Measurements from ENCODE around the gene TMEM221.

The TMEM221 gene

DNA sequence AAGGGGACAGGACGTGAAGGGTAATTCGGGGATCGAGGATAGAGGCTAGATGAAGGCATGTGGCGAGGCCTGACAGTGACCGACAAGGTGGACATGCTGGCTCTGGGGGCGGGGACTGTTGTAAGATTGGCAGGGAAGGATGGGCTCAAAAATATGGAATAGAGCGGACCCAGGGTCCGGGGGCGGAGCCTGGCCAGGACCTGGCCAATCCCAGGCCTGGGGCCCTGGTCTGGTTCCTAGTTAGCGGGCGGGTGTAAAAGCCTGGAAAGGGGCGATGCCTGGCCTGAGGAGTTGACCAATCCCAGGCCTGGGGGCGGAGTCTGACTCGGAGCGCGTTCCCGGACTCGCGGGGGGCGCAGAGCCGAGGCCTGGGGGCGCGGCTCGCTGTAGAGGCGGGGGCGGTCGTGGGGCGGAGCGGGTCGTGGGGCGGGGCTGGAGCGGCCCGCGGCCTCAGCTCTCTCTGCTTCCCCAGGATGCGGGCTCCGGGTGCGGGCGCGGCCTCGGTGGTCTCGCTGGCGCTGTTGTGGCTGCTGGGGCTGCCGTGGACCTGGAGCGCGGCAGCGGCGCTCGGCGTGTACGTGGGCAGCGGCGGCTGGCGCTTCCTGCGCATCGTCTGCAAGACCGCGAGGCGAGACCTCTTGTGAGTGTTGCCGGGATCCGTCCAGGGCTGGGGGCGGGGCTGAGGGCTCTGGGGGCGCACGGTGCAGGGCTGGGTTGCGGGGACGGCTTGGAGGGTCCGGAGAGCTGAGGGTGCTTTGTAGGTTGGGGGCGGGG, 21.8 kb upstream of the TMEM221 start, which contains the start of gene SLC27A1:
TSS of gene SLC27A1 (plus strand) at position 457 of the 774 bp plus-strand sequence. CDS start at position 474, 17 bp downstream.
- H3K4me3 ChIP-seq (ENCODE audit: insufficient read length, low read depth), result peak within 1 kb of the TSS; percentile 72
- H3K27me3 ChIP-seq (ENCODE audit: insufficient read depth, insufficient read length), result peaks cover 17% of the 10 kb centered on the region
- peaks cover 10% of the 10 kb centered on the region for H3K4me1 ChIP-seq (ENCODE audit: insufficient read depth, insufficient read length)
- no peak for TF ChIP-seq YY1 (IDR thresholded peaks at IDR 0.05; ENCODE audit: insufficient read depth, insufficient read length)
- no peak for TF ChIP-seq ZNF274 (IDR thresholded peaks at IDR 0.05; ENCODE audit: low read depth, low read length)
- TF ChIP-seq SUZ12 (IDR thresholded peaks at IDR 0.05; ENCODE audit: extremely low read depth, insufficient read depth, insufficient read length), result no peak
- H3K36me3 ChIP-seq (ENCODE audit: insufficient read depth, insufficient read length, low read length), result no peaks in the 10 kb centered on the region
- peak; percentile 98 for DNase-seq (ENCODE audit: low read depth, low spot score)
- no peaks in the 10 kb centered on the region for H3K9me3 ChIP-seq (ENCODE audit: insufficient read depth, low read length)
- peak within 1 kb of the TSS; percentile 84 for H3K9ac ChIP-seq (ENCODE audit: insufficient read length, low read depth)

- peak; percentile 93 for DNase-seq (ENCODE audit: low read depth, low spot score)
- Histone ChIP-seq H3K36me3 (ENCODE audit: insufficient read depth, insufficient read length, low read length) (no peaks in the 10 kb centered on the region), H3K9me3 (ENCODE audit: insufficient read depth, low read length) (no peaks in the 10 kb centered on the region), H3K9ac (ENCODE audit: insufficient read length, low read depth) (peak overlapping the region; percentile 84), H3K4me1 (ENCODE audit: insufficient read depth, insufficient read length) (peaks cover 10% of the 10 kb centered on the region), H3K4me3 (ENCODE audit: insufficient read length, low read depth) (peak overlapping the region; percentile 60), H3K27me3 (ENCODE audit: insufficient read depth, insufficient read length) (peaks cover 17% of the 10 kb centered on the region)
- TF ChIP-seq YY1 (IDR thresholded peaks at IDR 0.05; ENCODE audit: insufficient read depth, insufficient read length) (no peak), SUZ12 (IDR thresholded peaks at IDR 0.05; ENCODE audit: extremely low read depth, insufficient read depth, insufficient read length) (no peak), ZNF274 (IDR thresholded peaks at IDR 0.05; ENCODE audit: low read depth, low read length) (no peak)
Measured at GRCh38 chr19:17469481-17470067, 21.1 kb upstream of the TMEM221 start.

- DNase-seq (ENCODE audit: low read depth, low spot score), result no peak
- peaks cover 21% of the 10 kb centered on the region for H3K27me3 ChIP-seq (ENCODE audit: insufficient read depth, insufficient read length)
- no peaks in the 10 kb centered on the region for H3K9me3 ChIP-seq (ENCODE audit: insufficient read depth, low read length)
- H3K9ac ChIP-seq (ENCODE audit: insufficient read length, low read depth), result peak overlapping the region; percentile 84
- peak overlapping the region; percentile 60 for H3K4me3 ChIP-seq (ENCODE audit: insufficient read length, low read depth)
- H3K4me1 ChIP-seq (ENCODE audit: insufficient read depth, insufficient read length), result peaks cover 7% of the 10 kb centered on the region
- no peak for TF ChIP-seq YY1 (IDR thresholded peaks at IDR 0.05; ENCODE audit: insufficient read depth, insufficient read length)
- no peaks in the 10 kb centered on the region for H3K36me3 ChIP-seq (ENCODE audit: insufficient read depth, insufficient read length, low read length)
Measured at GRCh38 chr19:17469092-17469480, 20.6 kb upstream of the TMEM221 start.

DNA sequence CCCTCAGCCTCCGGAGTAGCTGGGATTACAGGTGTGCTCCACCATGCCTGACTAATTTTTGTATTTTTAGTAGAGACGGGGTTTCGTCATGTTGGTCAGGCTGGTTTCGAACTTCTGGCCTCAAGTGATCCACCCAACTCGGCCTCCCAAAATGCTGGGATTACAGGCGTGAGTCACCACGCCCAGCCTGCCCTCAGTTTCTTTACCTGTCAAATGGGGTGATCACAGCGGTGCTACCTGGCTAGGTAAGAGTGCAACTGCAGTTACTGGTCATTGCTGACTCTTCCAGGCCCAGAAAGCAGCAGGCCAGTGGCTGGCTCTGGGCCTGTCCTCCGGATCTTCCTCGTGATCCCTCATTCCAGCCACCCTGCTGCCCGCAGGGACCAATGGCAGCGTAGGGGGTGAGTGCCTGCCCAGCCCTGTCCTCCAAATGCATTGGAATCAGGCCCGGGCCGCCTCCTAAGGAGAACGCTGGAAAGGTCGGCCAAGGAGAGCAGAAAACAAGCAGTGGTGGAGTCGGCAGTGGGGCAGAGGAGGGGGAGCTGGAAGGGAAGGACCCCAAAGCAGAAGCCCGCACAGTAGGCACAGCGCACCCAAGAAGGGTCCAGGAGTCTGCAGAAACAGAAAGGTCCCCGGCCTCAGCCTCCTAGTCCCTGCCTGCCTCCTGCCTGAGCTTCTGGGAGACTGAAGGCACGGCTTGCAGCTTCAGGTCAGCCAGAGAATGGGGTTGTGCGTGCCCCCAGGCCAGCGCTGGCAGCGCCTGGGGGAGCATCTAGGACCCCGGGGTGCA, 20.0 kb upstream of the TMEM221 start:
- DNase-seq (ENCODE audit: low read depth, low spot score), result no peak
- H3K9me3 ChIP-seq (ENCODE audit: insufficient read depth, low read length), result no peaks in the 10 kb centered on the region
- TF ChIP-seq YY1 (IDR thresholded peaks at IDR 0.05; ENCODE audit: insufficient read depth, insufficient read length) (no peak), ZNF274 (IDR thresholded peaks at IDR 0.05; ENCODE audit: low read depth, low read length) (no peak), SUZ12 (IDR thresholded peaks at IDR 0.05; ENCODE audit: extremely low read depth, insufficient read depth, insufficient read length) (no peak)
- H3K27me3 ChIP-seq (ENCODE audit: insufficient read depth, insufficient read length), result peaks cover 24% of the 10 kb centered on the region
- H3K4me1 ChIP-seq (ENCODE audit: insufficient read depth, insufficient read length), result peaks cover 7% of the 10 kb centered on the region
- peak overlapping the region; percentile 84 for H3K9ac ChIP-seq (ENCODE audit: insufficient read length, low read depth)
- peak overlapping the region; percentile 60 for H3K4me3 ChIP-seq (ENCODE audit: insufficient read length, low read depth)
- H3K36me3 ChIP-seq (ENCODE audit: insufficient read depth, insufficient read length, low read length), result no peaks in the 10 kb centered on the region

GRCh38 chr19:17467471-17468301, 19.2 kb upstream of the TMEM221 start:
- no peak for TF ChIP-seq ZNF274 (IDR thresholded peaks at IDR 0.05; ENCODE audit: low read depth, low read length)
- TF ChIP-seq SUZ12 (IDR thresholded peaks at IDR 0.05; ENCODE audit: extremely low read depth, insufficient read depth, insufficient read length), result no peak
- no peak for TF ChIP-seq YY1 (IDR thresholded peaks at IDR 0.05; ENCODE audit: insufficient read depth, insufficient read length)
- H3K36me3 ChIP-seq (ENCODE audit: insufficient read depth, insufficient read length, low read length), result no peaks in the 10 kb centered on the region
- no peaks in the 10 kb centered on the region for H3K9me3 ChIP-seq (ENCODE audit: insufficient read depth, low read length)
- H3K9ac ChIP-seq (ENCODE audit: insufficient read length, low read depth), result no peak overlapping the region
- peaks cover 24% of the 10 kb centered on the region for H3K27me3 ChIP-seq (ENCODE audit: insufficient read depth, insufficient read length)
- peaks cover 7% of the 10 kb centered on the region for H3K4me1 ChIP-seq (ENCODE audit: insufficient read depth, insufficient read length)
- DNase-seq (ENCODE audit: low read depth, low spot score), result no peak
- no peak overlapping the region for H3K4me3 ChIP-seq (ENCODE audit: insufficient read length, low read depth)

- Histone ChIP-seq H3K4me3 (ENCODE audit: insufficient read length, low read depth) (no peak overlapping the region), H3K27me3 (ENCODE audit: insufficient read depth, insufficient read length) (peaks cover 19% of the 10 kb centered on the region), H3K9me3 (ENCODE audit: insufficient read depth, low read length) (no peaks in the 10 kb centered on the region), H3K36me3 (ENCODE audit: insufficient read depth, insufficient read length, low read length) (no peaks in the 10 kb centered on the region), H3K9ac (ENCODE audit: insufficient read length, low read depth) (no peak overlapping the region), H3K4me1 (ENCODE audit: insufficient read depth, insufficient read length) (peaks cover 7% of the 10 kb centered on the region)
- DNase-seq (ENCODE audit: low read depth, low spot score), result no peak
- TF ChIP-seq ZNF274 (IDR thresholded peaks at IDR 0.05; ENCODE audit: low read depth, low read length) (no peak), SUZ12 (IDR thresholded peaks at IDR 0.05; ENCODE audit: extremely low read depth, insufficient read depth, insufficient read length) (no peak), YY1 (IDR thresholded peaks at IDR 0.05; ENCODE audit: insufficient read depth, insufficient read length) (no peak)
Measured at GRCh38 chr19:17466487-17466850, 18.0 kb upstream of the TMEM221 start.
